GM18505 (cell line): ENCODE measurements around the gene CYSRT1.

Source experiments
- ATAC-seq: cut with Tn5 transposase; IDR thresholded peaks from one replicate; pipeline ENCODE4 v1.9.1; 2021; ENCODE audit not compliant: unreplicated experiment
- POLR2A ChIP-seq: IDR thresholded peaks from 4 replicates; pipeline ENCODE4 v1.6.1; 2011; ENCODE audit warnings: borderline replicate concordance; ENCODE audit not compliant: insufficient read depth, insufficient read length; ENCODE audit errors: extremely low read depth

CYSRT1 gene

DNA sequence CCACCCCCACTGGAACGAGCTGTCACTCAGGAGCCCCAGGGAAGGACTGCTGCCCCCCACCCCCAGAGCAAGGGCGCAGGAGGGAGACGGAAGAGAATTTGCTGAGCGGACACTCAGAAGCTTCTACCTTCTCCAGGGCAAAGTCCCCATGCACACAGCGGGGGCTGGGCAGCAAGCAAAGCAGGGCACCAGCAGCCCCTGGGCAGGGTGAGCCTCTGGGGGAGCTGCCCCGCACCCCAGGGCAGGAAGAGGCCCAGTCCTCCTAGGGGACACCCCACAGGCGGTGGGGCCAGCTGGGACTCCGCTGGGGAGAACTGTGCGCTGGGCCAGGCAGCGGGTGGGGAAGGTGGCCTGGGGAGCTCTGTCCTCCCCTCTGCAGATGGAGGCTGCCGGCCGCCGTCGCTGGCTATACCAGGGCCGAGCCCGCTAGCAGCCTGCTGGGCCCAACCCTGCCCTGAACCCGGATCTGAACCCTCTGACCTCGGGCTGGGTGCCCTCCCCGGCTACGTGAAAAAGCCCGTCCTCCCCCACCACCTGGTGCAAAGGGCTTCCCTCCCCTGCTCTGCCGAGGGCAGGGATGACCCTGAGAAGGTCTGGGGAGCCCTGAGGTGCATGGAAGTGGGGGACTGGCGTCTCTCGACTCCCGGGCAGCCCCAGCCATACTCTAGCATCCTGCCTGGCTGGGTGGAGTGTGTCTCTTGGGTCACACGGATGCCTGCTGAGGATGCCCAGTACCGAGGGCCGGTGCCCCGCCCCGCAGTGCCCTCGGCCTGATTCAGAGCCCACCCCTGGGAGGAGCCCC is 5.1 kb downstream of the CYSRT1 start:
- ATAC-seq, result no peak
- TF ChIP-seq POLR2A, result no peak

DNA sequence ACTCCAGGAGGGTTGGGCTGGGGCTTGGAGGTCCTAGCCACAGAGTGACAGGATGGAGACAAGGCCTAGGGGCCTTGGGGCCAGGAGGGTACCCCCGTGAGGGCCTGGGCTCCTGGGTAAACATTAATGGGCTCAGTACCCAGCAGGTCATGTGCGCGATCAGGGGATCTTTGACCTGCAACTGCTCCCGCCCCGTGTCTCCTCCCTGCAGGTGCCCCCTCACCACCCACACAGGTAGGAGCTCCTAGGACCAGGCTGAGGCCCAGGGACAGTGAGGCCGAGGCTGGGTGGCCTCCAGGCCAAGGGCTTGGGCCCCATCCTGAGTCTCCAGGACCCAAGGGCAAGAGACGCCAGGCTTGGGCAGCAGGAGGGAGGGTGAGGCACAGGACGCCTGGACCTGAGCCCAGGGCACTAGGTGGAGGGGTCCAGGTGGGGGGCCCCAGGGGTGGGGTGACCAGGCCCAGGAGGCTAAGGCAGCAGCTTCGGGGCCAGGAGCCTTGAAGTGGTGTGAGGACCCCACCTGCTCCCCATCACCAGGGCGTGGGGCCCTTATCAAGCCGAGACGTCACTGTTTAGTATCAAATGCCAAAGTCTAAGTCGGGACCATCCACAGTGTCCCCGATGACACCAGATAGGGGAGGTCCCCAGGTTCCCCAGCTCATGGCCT is 5.9 kb downstream of the CYSRT1 start, which contains the start of gene SLC34A3:
SLC34A3 (plus strand) TSS at position 197 of the 667 bp plus-strand sequence. CDS start 802 bp downstream, outside the sequence.
- ATAC-seq, result no peak
- TF ChIP-seq POLR2A, result no peak

GRCh38 chr9:137231372-137232039 is 6.5 kb downstream of the CYSRT1 start:
- ATAC-seq, result no peak
- no peak for TF ChIP-seq POLR2A

GRCh38 chr9:137232101-137232500 is 7.1 kb downstream of the CYSRT1 start:
- TF ChIP-seq POLR2A, result no peak

GRCh38 chr9:137232510-137232909 is 7.5 kb downstream of the CYSRT1 start:
- no peak for ATAC-seq
- TF ChIP-seq POLR2A, result no peak

More at GRCh38 chr9:137232101-137232500, 7.1 kb downstream of the CYSRT1 start:
- no peak for ATAC-seq

GRCh38 chr9:137233143-137233980 is 8.4 kb downstream of the CYSRT1 start:
- no peak for ATAC-seq

GRCh38 chr9:137234055-137234697 is 9.2 kb downstream of the CYSRT1 start:
- ATAC-seq, result no peak
- no peak for TF ChIP-seq POLR2A

More at GRCh38 chr9:137233143-137233980, 8.4 kb downstream of the CYSRT1 start:
- TF ChIP-seq POLR2A, result no peak

GRCh38 chr9:137234758-137235423 is 9.9 kb downstream of the CYSRT1 start:
- TF ChIP-seq POLR2A, result no peak
- no peak for ATAC-seq

- no peak for ATAC-seq
These were observed 10.7 kb downstream of the CYSRT1 start for GRCh38 chr9:137235424-137236237.

GRCh38 chr9:137236238-137236935 is 11.4 kb downstream of the CYSRT1 start:
- peak; percentile 32 for TF ChIP-seq POLR2A
- no peak for ATAC-seq

More at GRCh38 chr9:137235424-137236237, 10.7 kb downstream of the CYSRT1 start:
- TF ChIP-seq POLR2A, result no peak

DNA sequence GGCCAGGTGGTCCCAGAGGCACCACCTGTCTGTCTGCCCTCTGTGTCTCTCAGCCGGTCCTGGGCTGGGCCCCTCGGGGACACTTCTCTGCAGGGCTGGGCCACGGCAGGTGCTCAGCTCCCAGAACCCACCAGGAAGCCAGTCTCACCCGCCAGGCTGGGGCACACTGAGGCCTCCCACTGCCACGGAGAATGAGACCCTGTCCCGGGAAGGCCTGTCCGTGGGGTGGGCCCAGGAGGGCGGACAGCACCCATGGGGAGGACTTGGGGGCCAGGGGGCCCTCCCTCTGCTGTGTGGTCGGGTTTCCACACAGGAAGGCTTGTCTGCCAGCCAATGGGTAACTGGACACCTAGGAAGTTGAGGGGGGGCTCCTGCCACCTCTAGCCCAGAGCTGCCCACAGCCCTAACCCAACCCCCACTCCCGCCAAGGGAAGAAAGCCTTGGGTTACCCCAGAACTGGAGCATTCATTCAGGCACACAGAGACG is 12.0 kb downstream of the CYSRT1 start:
- no peak for TF ChIP-seq POLR2A
- ATAC-seq, result no peak
